Measurements from ENCODE around the gene SHKBP1.

SHKBP1 gene

GRCh38 chr19:40620161-40620485, 43.5 kb downstream of the SHKBP1 start:
- Histone ChIP-seq H3K9me3 (ENCODE audit: insufficient read depth, low read length, severe bottlenecking) (no peaks in the 10 kb centered on the region), H3K27ac (ENCODE audit: low read length) (no peak overlapping the region), H3K4me2 (ENCODE audit: insufficient read depth, low read length) (no peak overlapping the region), H3K27me3 (ENCODE audit: insufficient read depth, low read length, poor library complexity) (peaks cover 2% of the 10 kb centered on the region), H3K79me2 (ENCODE audit: insufficient read depth, low read length) (no peaks in the 10 kb centered on the region), H3K4me1 (ENCODE audit: insufficient read depth, low read length) (no peaks in the 10 kb centered on the region), H3K36me3 (ENCODE audit: insufficient read depth, low read length) (no peaks in the 10 kb centered on the region), H4K20me1 (ENCODE audit: insufficient read depth, low read length) (no peaks in the 10 kb centered on the region), H2AFZ (ENCODE audit: low read depth, low read length) (no peak overlapping the region), H3K4me3 (ENCODE audit: low read depth in 1 of 2, low read length in 2 of 2) (no peak overlapping the region), H3K9ac (ENCODE audit: low read depth, low read length) (no peak overlapping the region)
- TF ChIP-seq CTCF (IDR thresholded peaks at IDR 0.05; ENCODE audit: borderline replicate concordance, extremely low read depth, low read length, poor library complexity, severe bottlenecking) (no peak), EZH2 (IDR thresholded peaks at IDR 0.05; ENCODE audit: borderline replicate concordance, low read depth, low read length, severe bottlenecking) (no peak)
- DNase-seq (no peak), ATAC-seq (ENCODE audit: insufficient read depth, low read depth) (no peak)

DNA sequence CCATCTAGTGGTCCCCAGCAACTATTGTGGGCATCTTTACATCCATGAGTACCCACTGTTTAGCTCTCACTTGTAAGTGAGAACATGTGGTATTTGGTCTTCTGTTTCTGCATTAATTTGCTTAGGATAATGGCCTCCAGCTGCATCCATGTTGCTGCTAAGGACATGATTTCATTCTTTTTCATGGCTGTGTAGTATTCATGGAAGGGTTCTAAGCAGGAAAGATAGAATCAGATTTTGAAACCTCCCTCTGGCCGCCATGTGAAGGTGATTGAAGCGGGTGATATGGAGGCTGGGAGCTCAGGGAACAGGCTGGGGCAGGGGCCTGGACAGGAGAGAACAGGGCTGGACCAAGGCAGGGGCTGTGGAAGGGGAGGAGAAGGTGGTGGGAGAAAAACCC, 44.6 kb downstream of the SHKBP1 start:
- H3K79me2 ChIP-seq (ENCODE audit: insufficient read depth, low read length), result no peaks in the 10 kb centered on the region
- H3K9ac ChIP-seq (ENCODE audit: low read depth, low read length), result no peak overlapping the region
- H3K36me3 ChIP-seq (ENCODE audit: insufficient read depth, low read length), result no peaks in the 10 kb centered on the region
- no peak overlapping the region for H3K27ac ChIP-seq (ENCODE audit: low read length)
- no peak for ATAC-seq (ENCODE audit: insufficient read depth, low read depth)
- no peaks in the 10 kb centered on the region for H4K20me1 ChIP-seq (ENCODE audit: insufficient read depth, low read length)
- peaks cover 2% of the 10 kb centered on the region for H3K27me3 ChIP-seq (ENCODE audit: insufficient read depth, low read length, poor library complexity)
- no peak overlapping the region for H2AFZ ChIP-seq (ENCODE audit: low read depth, low read length)
- no peak for DNase-seq
- no peak overlapping the region for H3K4me2 ChIP-seq (ENCODE audit: insufficient read depth, low read length)
- TF ChIP-seq CTCF (IDR thresholded peaks at IDR 0.05; ENCODE audit: borderline replicate concordance, extremely low read depth, low read length, poor library complexity, severe bottlenecking) (no peak), EZH2 (IDR thresholded peaks at IDR 0.05; ENCODE audit: borderline replicate concordance, low read depth, low read length, severe bottlenecking) (no peak)
- no peaks in the 10 kb centered on the region for H3K4me1 ChIP-seq (ENCODE audit: insufficient read depth, low read length)
- H3K9me3 ChIP-seq (ENCODE audit: insufficient read depth, low read length, severe bottlenecking), result no peaks in the 10 kb centered on the region
- H3K4me3 ChIP-seq (ENCODE audit: low read depth in 1 of 2, low read length in 2 of 2), result no peak overlapping the region

- H3K36me3 ChIP-seq (ENCODE audit: insufficient read depth, low read length), result no peaks in the 10 kb centered on the region
- H3K9ac ChIP-seq (ENCODE audit: low read depth, low read length), result no peak overlapping the region
- no peak overlapping the region for H3K27ac ChIP-seq (ENCODE audit: low read length)
- H2AFZ ChIP-seq (ENCODE audit: low read depth, low read length), result no peak overlapping the region
- no peak overlapping the region for H3K4me2 ChIP-seq (ENCODE audit: insufficient read depth, low read length)
- no peaks in the 10 kb centered on the region for H4K20me1 ChIP-seq (ENCODE audit: insufficient read depth, low read length)
- no peak for TF ChIP-seq EZH2 (IDR thresholded peaks at IDR 0.05; ENCODE audit: borderline replicate concordance, low read depth, low read length, severe bottlenecking)
- TF ChIP-seq CTCF (IDR thresholded peaks at IDR 0.05; ENCODE audit: borderline replicate concordance, extremely low read depth, low read length, poor library complexity, severe bottlenecking), result no peak
- no peaks in the 10 kb centered on the region for H3K9me3 ChIP-seq (ENCODE audit: insufficient read depth, low read length, severe bottlenecking)
- no peaks in the 10 kb centered on the region for H3K79me2 ChIP-seq (ENCODE audit: insufficient read depth, low read length)
- H3K4me3 ChIP-seq (ENCODE audit: low read depth in 1 of 2, low read length in 2 of 2), result no peak overlapping the region
- DNase-seq, result no peak
- ATAC-seq (ENCODE audit: insufficient read depth, low read depth), result no peak
- no peaks in the 10 kb centered on the region for H3K4me1 ChIP-seq (ENCODE audit: insufficient read depth, low read length)
- no peaks in the 10 kb centered on the region for H3K27me3 ChIP-seq (ENCODE audit: insufficient read depth, low read length, poor library complexity)
Measured at GRCh38 chr19:40621966-40622772, 45.5 kb downstream of the SHKBP1 start.

Data from DND-41 (cell line).